D721Med (cell line): ENCODE measurements around the gene TOR4A.
"Not testable (repeated sequence)": the region's sequence is repeated elsewhere in the genome, so short reads cannot be mapped to it uniquely, and the experiment has no call there.

Experiments used
- DNase-seq: peaks from one replicate; pipeline ENCODE4 v3.0.0; 2011; ENCODE audit warnings: low spot score; ENCODE audit not compliant: insufficient read length
- FAIRE-seq: peaks from 2 replicates; lab custom pipeline; 2011; peaks lifted over from hg19 to GRCh38; lab: Jason Lieb, UNC
- TF ChIP-seq, protein P1 (sequence below): IDR thresholded peaks from 2 replicates; pipeline ENCODE4 v1.5.1; 2012; ENCODE audit warnings: mild to moderate bottlenecking, control low read depth; ENCODE audit not compliant: insufficient read depth; ENCODE audit errors: missing control alignments

Gene TOR4A

GRCh38 chr9:137325799-137326198 lies 48.3 kb downstream of the TOR4A start:
- TF ChIP-seq, protein P1, sequence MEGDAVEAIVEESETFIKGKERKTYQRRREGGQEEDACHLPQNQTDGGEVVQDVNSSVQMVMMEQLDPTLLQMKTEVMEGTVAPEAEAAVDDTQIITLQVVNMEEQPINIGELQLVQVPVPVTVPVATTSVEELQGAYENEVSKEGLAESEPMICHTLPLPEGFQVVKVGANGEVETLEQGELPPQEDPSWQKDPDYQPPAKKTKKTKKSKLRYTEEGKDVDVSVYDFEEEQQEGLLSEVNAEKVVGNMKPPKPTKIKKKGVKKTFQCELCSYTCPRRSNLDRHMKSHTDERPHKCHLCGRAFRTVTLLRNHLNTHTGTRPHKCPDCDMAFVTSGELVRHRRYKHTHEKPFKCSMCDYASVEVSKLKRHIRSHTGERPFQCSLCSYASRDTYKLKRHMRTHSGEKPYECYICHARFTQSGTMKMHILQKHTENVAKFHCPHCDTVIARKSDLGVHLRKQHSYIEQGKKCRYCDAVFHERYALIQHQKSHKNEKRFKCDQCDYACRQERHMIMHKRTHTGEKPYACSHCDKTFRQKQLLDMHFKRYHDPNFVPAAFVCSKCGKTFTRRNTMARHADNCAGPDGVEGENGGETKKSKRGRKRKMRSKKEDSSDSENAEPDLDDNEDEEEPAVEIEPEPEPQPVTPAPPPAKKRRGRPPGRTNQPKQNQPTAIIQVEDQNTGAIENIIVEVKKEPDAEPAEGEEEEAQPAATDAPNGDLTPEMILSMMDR: no peak
- FAIRE-seq (no peak), DNase-seq (no peak)

DNA sequence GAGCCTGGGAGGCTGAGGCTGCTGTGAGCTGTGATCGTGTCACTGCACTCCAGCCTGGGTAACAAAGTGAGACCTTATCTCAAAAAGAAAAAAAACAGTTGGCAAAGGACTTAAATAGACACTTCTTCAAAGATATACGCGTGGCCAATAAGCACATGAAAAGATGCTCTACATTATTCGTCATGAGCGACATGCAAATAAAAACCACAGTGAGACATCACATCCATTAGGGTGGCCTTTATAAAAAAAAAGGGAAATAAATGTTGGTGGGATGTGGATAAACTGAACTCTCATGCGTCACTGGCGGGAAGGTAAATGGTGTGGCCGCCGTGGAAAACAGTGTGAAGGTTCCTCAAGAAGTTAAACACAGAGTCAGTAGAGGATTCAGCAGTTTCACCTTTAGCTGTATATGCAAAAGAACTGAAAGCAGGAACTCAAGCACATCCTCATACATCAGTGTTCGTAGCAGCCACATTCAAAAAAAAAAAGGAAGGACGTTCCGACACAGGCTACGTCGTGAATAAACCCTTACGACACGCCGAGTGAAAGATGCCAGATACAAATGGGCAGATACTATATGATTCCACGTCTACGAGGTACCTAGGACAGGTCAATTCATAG lies 49.0 kb downstream of the TOR4A start:
- no peak for DNase-seq
- TF ChIP-seq, protein P1: no peak
- FAIRE-seq: no peak

GRCh38 chr9:137327641-137328550 lies 50.4 kb downstream of the TOR4A start:
- DNase-seq: not testable (repeated sequence)
- peak; percentile 100 for FAIRE-seq

DNA sequence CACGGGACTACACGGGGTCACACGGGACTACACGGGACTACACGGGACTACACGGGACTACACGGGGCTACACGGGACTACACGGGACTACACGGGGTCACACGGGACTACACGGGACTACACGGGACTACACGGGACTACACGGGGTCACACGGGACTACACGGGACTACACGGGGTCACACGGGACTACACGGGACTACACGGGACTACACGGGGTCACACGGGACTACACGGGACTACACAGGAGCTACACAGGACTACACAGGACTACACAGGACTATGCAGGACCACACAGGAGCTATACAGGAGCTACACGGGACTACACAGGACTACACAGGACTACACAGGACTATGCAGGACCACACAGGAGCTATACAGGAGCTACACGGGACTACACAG lies 52.1 kb downstream of the TOR4A start:
- FAIRE-seq, DNase-seq: not testable (repeated sequence)

- TF ChIP-seq, protein P1: no peak
- no peak for DNase-seq
- no peak for FAIRE-seq
Measured at GRCh38 chr9:137330689-137331088, 53.2 kb downstream of the TOR4A start.

DNA sequence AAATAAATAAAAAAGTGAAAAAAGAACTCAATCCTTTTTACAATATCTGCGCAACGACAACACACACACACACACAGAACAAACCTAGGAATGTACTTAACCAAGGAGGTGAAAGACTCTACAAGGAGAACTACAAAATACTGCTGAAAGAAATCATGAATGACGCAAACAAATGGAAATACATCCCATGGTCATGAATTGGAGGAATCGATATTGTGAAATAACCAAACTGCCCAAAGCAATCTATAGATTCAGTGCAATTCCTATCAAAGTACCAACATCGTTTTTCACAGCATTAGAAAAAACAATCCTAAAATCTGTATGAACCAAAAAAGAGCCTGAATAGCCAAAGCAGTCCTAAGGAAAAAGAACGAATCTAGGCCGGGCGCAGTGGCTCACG lies 54.4 kb downstream of the TOR4A start:
- TF ChIP-seq, protein P1: no peak
- no peak for DNase-seq
- no peak for FAIRE-seq
